B cell (primary cell): ENCODE data around the gene GNL3. TPM values are rescaled to one million over a fixed set of nuclear protein-coding genes. Genes with fewer than 3 reads are reported as not detected.
"Not testable (repeated sequence)": the region's sequence is repeated elsewhere in the genome, so short reads cannot be mapped to it uniquely, and the experiment has no call there.

Experiments
- ATAC-seq: fragments of 200-7000 bp; cut with Tn5 transposase; one replicate; pipeline ENCODE4 v1.10.0; 2021; ENCODE audit warnings: low read depth, mild to moderate bottlenecking, moderate number of reproducible peaks, moderate library complexity
- CTCF ChIA-PET: fragments of 350-600 bp; sonication (Branson Sonifier 250); formaldehyde crosslinking; loops from one replicate; lab custom pipeline; 2021; ENCODE audit warnings: antibody characterized with exemption, inconsistent platforms; lab: Charles Lee
- POLR2A ChIA-PET: fragments of 350-600 bp; sonication (Branson Sonifier 250); formaldehyde crosslinking; loops from one replicate; lab custom pipeline; 2021; ENCODE audit warnings: antibody characterized with exemption; lab: Charles Lee
- DNase-seq: peaks from one replicate; pipeline ENCODE4 v3.0.0; 2013
- H2AFZ ChIP-seq: 2 replicates; pipeline ENCODE4 v1.6.1; 2012; ENCODE audit warnings: mild to moderate bottlenecking, low read depth, low read length; ENCODE audit not compliant: insufficient read depth, poor library complexity, severe bottlenecking
- H3K27ac ChIP-seq, 2 donors: 1 replicate in 1 of 2; 2 replicates in 1 of 2; pipeline ENCODE4 v1.5.1; 2012 to 2013; ENCODE audit warnings: low read length in 2 of 2, mild to moderate bottlenecking in 2 of 2, moderate library complexity in 1 of 2
- H3K27me3 ChIP-seq, 4 experiments: fragments of 200-600 bp in 1 of 4; sonication (generic) in 1 of 4; replicated peaks in 1 of 4; 1 replicate in 2 of 4; 2 replicates in 2 of 4; pipeline versions ENCODE4 v1.6.1 to v1.7.0; 2013 to 2016; ENCODE audit warnings: low read length in 3 of 4, mild to moderate bottlenecking in 2 of 4, mixed read lengths in 1 of 4, moderate library complexity in 1 of 4; ENCODE audit not compliant: insufficient read depth in 4 of 4, control insufficient read depth in 3 of 4; ENCODE audit errors: control extremely low read depth in 1 of 4
- H3K36me3 ChIP-seq, 2 experiments: replicated peaks in 1 of 2; 1 replicate in 1 of 2; 2 replicates in 1 of 2; pipeline versions ENCODE4 v1.6.1 to v1.7.1; 2013; ENCODE audit warnings: low read length in 1 of 2; ENCODE audit not compliant: insufficient read depth in 2 of 2, control insufficient read depth in 1 of 2; ENCODE audit errors: control extremely low read depth in 1 of 2, extremely low read depth in 1 of 2
- H3K4me1 ChIP-seq, 2 donors: fragments of 200-600 bp in 1 of 2; sonication (generic) in 1 of 2; 1 replicate in 1 of 2; 2 replicates in 1 of 2; pipeline versions ENCODE4 v1.5.1 to v1.6.1; 2013 to 2017; ENCODE audit warnings: low read length in 2 of 2; ENCODE audit not compliant: control insufficient read depth in 2 of 2, insufficient read depth in 2 of 2
- H3K4me2 ChIP-seq: replicated peaks from 2 replicates; pipeline ENCODE3; 2012; ENCODE audit warnings: mild to moderate bottlenecking, low read depth, low read length; ENCODE audit not compliant: poor library complexity, severe bottlenecking
- H3K4me3 ChIP-seq, 5 experiments: fragments of 200-600 bp in 1 of 5; sonication (generic) in 1 of 5; 1 replicate in 3 of 5; 2 replicates in 2 of 5; pipeline versions ENCODE4 v1.5.1 to v1.7.0; 2011 to 2016; ENCODE audit warnings: low read length in 4 of 5, mild to moderate bottlenecking in 4 of 5, low read depth in 2 of 5, control low read depth in 1 of 5, moderate library complexity in 1 of 5; ENCODE audit not compliant: insufficient read depth in 1 of 5; ENCODE audit errors: control extremely low read depth in 1 of 5, extremely low read depth in 1 of 5
- H3K79me2 ChIP-seq: fragments of 200-600 bp; sonication (generic); one replicate; pipeline ENCODE4 v1.6.0; 2016; ENCODE audit warnings: low read length; ENCODE audit not compliant: control insufficient read depth, insufficient read depth
- H3K9ac ChIP-seq: fragments of 200-600 bp; sonication (generic); 2 replicates; pipeline ENCODE4 v1.6.1; 2017; ENCODE audit warnings: mild to moderate bottlenecking, low read length, moderate library complexity
- H3K9me3 ChIP-seq, 3 donors: one replicate each; pipeline versions ENCODE4 v1.6.1 to v1.7.1; 2013; ENCODE audit warnings: low read length in 2 of 3; ENCODE audit not compliant: control insufficient read depth in 2 of 3, insufficient read depth in 1 of 3; ENCODE audit errors: control extremely low read depth in 1 of 3
- H4K20me1 ChIP-seq: 2 replicates; pipeline ENCODE4 v1.6.0; 2012; ENCODE audit warnings: mild to moderate bottlenecking, low read length; ENCODE audit not compliant: insufficient read depth, control insufficient read depth, poor library complexity, severe bottlenecking
- H3K27ac Mint-ChIP-seq: one replicate; pipeline ENCODE4 v1.8.0; 2021; ENCODE audit warnings: mixed read lengths
- H3K27me3 Mint-ChIP-seq: one replicate; pipeline ENCODE4 v1.8.0; 2021; ENCODE audit warnings: mixed read lengths
- H3K4me1 Mint-ChIP-seq: one replicate; pipeline ENCODE4 v1.8.0; 2021; ENCODE audit warnings: mixed read lengths
- H3K4me3 Mint-ChIP-seq: one replicate; pipeline ENCODE4 v1.8.0; 2021; ENCODE audit warnings: mixed read lengths
- H3K9me3 Mint-ChIP-seq: one replicate; pipeline ENCODE4 v1.8.0; 2022; ENCODE audit warnings: mixed read lengths; ENCODE audit not compliant: insufficient read depth
- CTCF ChIP-seq: fragments of 200-600 bp; IDR thresholded peaks from one replicate; pipeline ENCODE4 v1.8.0; 2022; ENCODE audit warnings: antibody characterized with exemption, mild to moderate bottlenecking
- EZH2 ChIP-seq: IDR thresholded peaks from 2 replicates; pipeline ENCODE4 v1.6.1; 2012; ENCODE audit warnings: borderline replicate concordance, low read depth, mild to moderate bottlenecking, moderate library complexity, low read length; ENCODE audit not compliant: insufficient read depth, poor library complexity, severe bottlenecking
- WGBS: methylation state at CpG from one replicate; pipeline ENCODE4 v1.1.5; 2013; ENCODE audit warnings: missing lambda C conversion rate; ENCODE audit not compliant: insufficient coverage; 5-methylcytosine and 5-hydroxymethylcytosine counted together
- intact Hi-C: fragments of 100-400 bp; cut with micrococcal nuclease; formaldehyde crosslinking; loops from one replicate; pipeline ENCODE4 v1.10.0; 2022
- polyA plus RNA-seq: library from polyadenylated mRNA; depleted of rRNA; stranded (reverse); fragments of >200 nt; gene quantifications from 2 replicates; pipeline ENCODE4 v1.2.3, GENCODE V29; 2012
- total RNA-seq, 2 donors: library from RNA; stranded (reverse); fragments of 120-200 nt in 1 of 2; gene quantifications; 1 replicate in 1 of 2; 2 replicates in 1 of 2; pipeline versions ENCODE4 v1.2.3 to v1.2.4, GENCODE V29; 2013 to 2022

Gene GNL3
- total and polyA plus RNA-seq, 2 donors (not counting 1 experiment from before 2014, with no cell fraction given), result 32.6 to 68.5 TPM

GRCh38 chr3:52670621-52671521 lies 15.0 kb upstream of the GNL3 start:
- TF ChIP-seq EZH2 (no peak), CTCF (no peak)
- no peak for DNase-seq

GRCh38 chr3:52671676-52672075 lies 14.2 kb upstream of the GNL3 start:
- H3K27me3 Mint-ChIP-seq, result no peaks in the 10 kb centered on the region
- no peak overlapping the region for H3K27ac Mint-ChIP-seq
- H3K4me1 Mint-ChIP-seq, result peaks cover 14% of the 10 kb centered on the region
- Histone ChIP-seq H4K20me1 (peaks cover 4% of the 10 kb centered on the region), H3K4me2 (no peak overlapping the region), H3K4me1 (no peaks in the 10 kb centered on the region), H2AFZ (no peak overlapping the region), H3K36me3 (peaks cover 22 to 36% of the 10 kb centered on the region in 2 experiments), H3K27me3 (no peaks in the 10 kb centered on the region), H3K9me3 (no peaks in the 10 kb centered on the region), H3K9ac (no peak overlapping the region), H3K27ac (no peak overlapping the region), H3K79me2 (peaks cover 33% of the 10 kb centered on the region), H3K4me3 (no peak overlapping the region)
- no peaks in the 10 kb centered on the region for H3K9me3 Mint-ChIP-seq
- TF ChIP-seq EZH2, result no peak
- TF ChIP-seq CTCF, result no peak
- POLR2A ChIA-PET, result no interaction called here
- CTCF ChIA-PET, result no interaction called here
- DNase-seq (no peak), ATAC-seq (no peak)
- WGBS, result 75% methylated on average over 1 of the region's 1 CpG
- no peak overlapping the region for H3K4me3 Mint-ChIP-seq
- intact Hi-C loops, result no loop called here

More at GRCh38 chr3:52670621-52671521, 15.0 kb upstream of the GNL3 start:
- ATAC-seq, result no peak
- no peak overlapping the region for H3K4me2 ChIP-seq
- no peak overlapping the region for H3K27ac Mint-ChIP-seq
- no peak overlapping the region for H2AFZ ChIP-seq
- no peaks in the 10 kb centered on the region for H3K9me3 ChIP-seq
- no peaks in the 10 kb centered on the region for H3K27me3 ChIP-seq
- H3K9me3 Mint-ChIP-seq, result no peaks in the 10 kb centered on the region
- H3K4me1 Mint-ChIP-seq, result peaks cover 14% of the 10 kb centered on the region
- 80% methylated on average over 2 of the region's 9 CpGs for WGBS
- H3K27me3 Mint-ChIP-seq, result no peaks in the 10 kb centered on the region
- H3K4me3 Mint-ChIP-seq, result no peak overlapping the region
- ChIA-PET CTCF (no interaction called here), POLR2A (no interaction called here)
- peaks cover 22 to 34% of the 10 kb centered on the region in 2 experiments for H3K36me3 ChIP-seq
- H3K4me3 ChIP-seq, result no peak overlapping the region
- H3K79me2 ChIP-seq, result peaks cover 29% of the 10 kb centered on the region
- H3K27ac ChIP-seq, result no peak overlapping the region
- peaks cover 4% of the 10 kb centered on the region for H4K20me1 ChIP-seq
- H3K4me1 ChIP-seq, result no peaks in the 10 kb centered on the region
- intact Hi-C loops, result no loop called here
- no peak overlapping the region for H3K9ac ChIP-seq

- WGBS, result no CpG with 5 or more reads among the region's 3 CpGs
- POLR2A ChIA-PET, H3K4me1 ChIP-seq: not testable (repeated sequence)
Observed at GRCh38 chr3:52676201-52676600, 9.6 kb upstream of the GNL3 start.

More at GRCh38 chr3:52676201-52676600, 9.6 kb upstream of the GNL3 start:
- H3K4me2 ChIP-seq, H3K27ac ChIP-seq, ATAC-seq, CTCF ChIA-PET, H3K9ac ChIP-seq, H3K9me3 Mint-ChIP-seq, H3K4me3 ChIP-seq, H3K27ac Mint-ChIP-seq, H3K27me3 Mint-ChIP-seq, H3K27me3 ChIP-seq, intact Hi-C loops, H3K4me1 Mint-ChIP-seq, H3K9me3 ChIP-seq, H3K4me3 Mint-ChIP-seq, H2AFZ ChIP-seq, DNase-seq: not testable (repeated sequence)
- peaks cover 63% of the 10 kb centered on the region for H3K79me2 ChIP-seq
- peaks cover 13 to 66% of the 10 kb centered on the region in 2 experiments for H3K36me3 ChIP-seq
- H4K20me1 ChIP-seq, result peaks cover 17% of the 10 kb centered on the region
